GM21528 (cell line): ENCODE data around the gene TTC7B.
"Not testable (repeated sequence)": the region's sequence is repeated elsewhere in the genome, so short reads cannot be mapped to it uniquely, and the experiment has no call there.

Source experiments
- ATAC-seq: cut with Tn5 transposase; IDR thresholded peaks from one replicate; pipeline ENCODE4 v1.9.1; 2021; ENCODE audit warnings: mild to moderate bottlenecking, moderate library complexity; ENCODE audit not compliant: unreplicated experiment, low FRiP score

TTC7B gene

GRCh38 chr14:90836692-90837063 is 20.4 kb upstream of the TTC7B start:
- ATAC-seq: no peak

GRCh38 chr14:90831821-90832220 is 15.6 kb upstream of the TTC7B start:
- no peak for ATAC-seq

DNA sequence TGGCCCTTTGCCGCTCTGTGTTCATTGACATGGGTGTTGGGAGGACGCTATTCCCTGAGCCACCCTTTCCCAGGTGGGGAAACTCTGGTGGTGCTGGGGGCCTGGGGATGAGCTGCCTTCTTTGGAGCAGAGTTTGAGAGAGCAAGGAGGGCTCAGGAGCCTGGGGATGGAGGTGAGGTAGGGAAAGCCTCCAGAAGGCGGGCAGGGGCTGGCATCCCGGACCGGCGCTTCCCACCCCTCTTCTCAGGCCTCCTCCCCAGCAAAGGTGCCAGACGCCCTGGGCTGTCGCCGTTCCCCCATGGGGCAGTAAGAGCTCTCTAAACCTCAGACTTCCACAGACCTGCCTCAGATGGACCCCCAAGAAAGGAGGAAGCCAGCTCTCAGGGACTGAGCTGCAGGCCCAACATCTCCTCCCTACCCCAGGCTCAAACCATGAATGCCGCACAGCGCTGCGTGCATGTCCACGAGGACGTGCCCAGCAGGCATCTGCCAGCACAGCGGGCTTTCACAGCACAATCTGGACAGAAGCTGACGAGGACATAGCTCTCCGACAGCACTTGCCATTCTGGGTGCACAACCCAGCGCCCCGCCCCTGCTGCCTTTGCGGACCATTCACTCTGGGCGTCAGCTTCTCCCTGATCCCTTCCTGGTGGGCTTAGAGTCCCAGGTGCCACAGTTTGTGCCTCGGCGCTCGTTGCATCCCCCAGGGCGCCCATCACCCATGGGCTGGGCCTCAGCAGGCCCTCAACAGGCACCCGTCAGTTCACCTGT is 14.9 kb upstream of the TTC7B start:
- ATAC-seq: no peak

GRCh38 chr14:90829677-90830076 is 13.4 kb upstream of the TTC7B start:
- ATAC-seq: no peak

DNA sequence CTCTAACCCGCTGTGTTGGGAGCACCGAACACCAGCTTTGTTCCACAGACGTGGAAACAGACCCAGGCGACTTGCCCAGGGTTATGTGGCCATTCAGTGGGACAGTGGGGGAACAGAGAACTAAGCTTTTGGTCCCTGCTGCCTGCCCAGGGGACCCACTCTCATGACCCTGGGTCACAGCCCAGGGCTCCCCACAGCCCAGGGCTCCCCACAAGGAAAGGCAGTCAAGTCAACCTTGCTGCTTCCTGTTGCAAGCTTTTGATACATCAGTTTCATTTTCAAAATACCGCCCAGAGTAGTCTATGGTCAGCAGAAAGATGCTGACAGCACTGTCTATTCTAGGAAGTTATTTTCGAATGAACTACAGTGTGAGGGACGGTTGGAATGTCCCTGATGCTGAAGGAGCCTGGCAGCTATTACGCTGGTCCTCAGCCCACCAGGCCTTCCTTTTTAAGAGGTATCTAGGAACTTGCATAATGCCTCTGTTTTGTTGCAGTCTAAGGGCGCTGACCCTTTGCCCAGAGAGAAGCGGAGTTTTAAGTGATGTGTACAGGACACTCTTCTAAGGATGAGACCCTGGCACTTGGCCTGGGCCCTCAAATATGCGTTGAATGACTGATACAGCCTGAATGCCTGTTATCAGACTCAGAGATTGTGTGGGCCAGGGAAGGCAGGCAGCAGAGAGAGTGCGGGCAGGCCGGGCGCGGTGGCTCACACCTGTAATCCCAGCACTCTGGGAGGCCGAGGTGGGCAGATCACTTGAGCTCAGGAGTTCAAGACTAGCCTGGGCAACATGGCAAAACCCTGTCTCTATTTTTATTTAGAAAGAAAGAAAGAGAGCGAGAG is 12.6 kb upstream of the TTC7B start:
- peak; percentile 30 for ATAC-seq

GRCh38 chr14:90827919-90828610 is 11.8 kb upstream of the TTC7B start:
- ATAC-seq: peak; percentile 97

- ATAC-seq: not testable (repeated sequence)
Measured at GRCh38 chr14:90823542-90823941, 7.3 kb upstream of the TTC7B start.

GRCh38 chr14:90820958-90821357 is 4.7 kb upstream of the TTC7B start:
- ATAC-seq: no peak

- no peak for ATAC-seq
Measured at GRCh38 chr14:90819734-90820393, 3.6 kb upstream of the TTC7B start.

DNA sequence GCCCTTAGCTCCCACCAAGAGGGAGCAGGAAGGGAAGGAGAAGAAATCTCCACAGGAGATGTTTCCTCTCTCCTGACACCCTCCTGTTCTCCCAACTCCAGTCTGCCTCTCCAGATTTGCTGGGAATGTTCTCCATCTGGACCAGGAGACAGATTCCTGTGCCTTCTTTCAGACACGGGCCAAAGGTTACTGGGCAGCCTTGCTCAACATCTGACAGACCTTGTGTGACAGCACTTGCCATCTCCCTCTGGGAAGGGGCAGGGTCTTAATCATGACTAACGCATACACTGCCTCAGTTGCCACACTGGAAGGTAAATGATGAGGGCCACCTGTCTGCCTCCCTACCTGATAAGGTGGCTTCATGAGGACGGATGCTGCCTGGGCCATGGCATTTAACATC is 2.5 kb upstream of the TTC7B start:
- no peak for ATAC-seq

DNA sequence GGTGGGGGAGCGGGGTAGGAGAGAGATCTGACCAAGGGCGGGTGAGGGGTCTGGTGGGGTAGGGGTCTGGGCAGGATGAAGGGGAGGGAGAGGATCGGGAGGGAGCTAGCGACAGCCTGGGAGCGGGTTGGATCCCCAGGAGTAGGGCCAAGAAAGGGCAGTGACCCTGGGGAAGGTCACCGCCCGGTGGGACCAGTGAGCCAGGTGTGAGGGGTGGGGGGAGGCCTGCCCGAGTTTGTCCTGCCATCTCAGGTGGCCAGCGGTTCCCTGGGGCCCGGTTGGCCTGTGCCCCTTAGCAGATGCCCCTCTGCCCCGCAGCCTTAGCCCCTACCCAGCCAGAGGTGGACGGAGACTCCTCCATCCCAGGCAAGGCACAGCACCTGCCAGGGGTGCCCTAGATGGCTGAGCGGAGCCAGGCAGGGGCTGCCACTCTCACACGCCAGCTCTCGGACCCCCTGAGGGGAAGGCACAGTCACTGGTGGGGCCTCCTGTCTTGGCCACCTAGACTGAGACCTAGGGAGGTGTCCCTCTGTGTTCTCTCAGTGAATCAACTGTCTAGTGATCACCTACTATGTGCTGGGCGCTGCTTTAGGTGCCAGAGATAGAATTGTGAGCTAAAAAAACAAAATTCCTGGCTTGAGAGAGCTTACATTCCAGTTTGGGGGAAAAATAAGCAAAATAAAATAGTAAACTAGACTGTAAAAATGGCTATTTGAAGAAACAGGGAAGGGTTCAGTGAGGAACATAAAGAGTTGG is 629 bp upstream of the TTC7B start:
- ATAC-seq: no peak

DNA sequence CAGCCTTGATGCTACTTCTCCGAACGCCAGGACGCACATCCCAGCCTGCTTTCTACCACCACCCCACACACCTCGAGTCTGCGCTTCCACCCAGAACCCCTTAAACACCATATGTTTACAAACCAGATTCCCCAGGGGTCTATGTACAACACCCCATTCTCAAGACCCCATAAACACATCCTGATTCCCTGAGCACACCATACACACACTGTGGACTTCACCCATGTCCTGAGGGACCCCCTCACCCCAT is 733 bp downstream of the TTC7B start:
- ATAC-seq: no peak

GRCh38 chr14:90814806-90815571 is 1.2 kb downstream of the TTC7B start:
- ATAC-seq: no peak

DNA sequence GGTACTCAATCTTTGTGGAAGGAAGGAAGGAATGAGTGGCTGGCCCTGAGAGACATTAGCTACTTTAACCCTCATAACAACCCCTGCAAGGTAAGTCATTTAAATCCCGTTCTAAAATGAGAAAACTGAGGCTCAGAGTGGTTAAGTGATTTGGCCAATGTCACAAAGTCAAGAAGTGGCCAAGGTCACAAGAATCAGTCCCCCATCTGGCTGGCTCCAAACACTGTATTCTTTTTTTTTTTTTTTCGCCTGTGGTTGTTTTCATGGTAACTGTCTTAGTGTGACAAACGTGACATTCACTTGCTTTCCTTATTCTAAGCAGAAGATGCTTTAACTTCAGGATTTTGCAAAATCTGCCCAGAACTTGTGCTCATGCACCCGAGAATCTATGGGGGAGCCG is 2.8 kb downstream of the TTC7B start:
- no peak for ATAC-seq

- no peak for ATAC-seq
Measured at GRCh38 chr14:90812109-90812508, 4.1 kb downstream of the TTC7B start.

DNA sequence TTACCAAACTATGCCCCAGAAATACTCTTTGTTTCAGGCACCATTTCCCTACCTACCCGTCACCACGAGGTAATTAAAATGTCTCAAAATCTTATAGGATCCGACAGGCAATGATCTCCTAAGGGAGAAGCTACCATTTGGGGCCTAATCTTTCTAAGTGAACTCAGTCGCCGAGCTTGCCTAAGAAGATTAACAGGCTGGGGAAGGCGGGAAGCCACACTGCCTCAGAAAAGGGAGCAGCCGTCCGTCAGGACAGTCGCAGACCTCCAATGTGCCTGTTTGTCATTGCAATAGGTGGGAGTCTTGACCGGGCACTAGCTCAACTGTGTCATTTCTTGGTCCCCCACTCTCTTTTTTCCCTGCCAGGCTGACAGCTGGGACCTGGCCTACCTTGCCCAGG is 4.6 kb downstream of the TTC7B start:
- no peak for ATAC-seq

- ATAC-seq: no peak
Measured at GRCh38 chr14:90810806-90811205, 5.4 kb downstream of the TTC7B start.

GRCh38 chr14:90809530-90810312 is 6.5 kb downstream of the TTC7B start:
- ATAC-seq: no peak
